Nephron (organoid): ENCODE measurements around the gene COL17A1.

Source experiments
- H3K27ac Mint-ChIP-seq, 3 experiments: 2 replicates each; pipeline ENCODE4 v1.8.0; 2020; ENCODE audit warnings: mixed read lengths in 3 of 3, mild to moderate bottlenecking in 2 of 3, moderate library complexity in 1 of 3
- H3K27me3 Mint-ChIP-seq: 2 replicates; pipeline ENCODE4 v1.8.0; 2021; ENCODE audit warnings: low read depth, mild to moderate bottlenecking, moderate library complexity, mixed read lengths
- H3K36me3 Mint-ChIP-seq: 2 replicates; pipeline ENCODE4 v1.8.0; 2020; ENCODE audit warnings: low read depth, mixed read lengths
- H3K4me1 Mint-ChIP-seq: 2 replicates; pipeline ENCODE4 v1.8.0; 2020; ENCODE audit warnings: mixed read lengths
- H3K4me3 Mint-ChIP-seq, 3 experiments: 2 replicates each; pipeline ENCODE4 v1.8.0; 2020; ENCODE audit warnings: mild to moderate bottlenecking in 3 of 3, mixed read lengths in 3 of 3, moderate library complexity in 2 of 3
- H3K9me3 Mint-ChIP-seq: 2 replicates; pipeline ENCODE4 v1.8.0; 2020; ENCODE audit warnings: mixed read lengths
- TF ChIP-seq, protein P1 (sequence below), 3 experiments: fragments of 200-600 bp; sonication (generic); IDR thresholded peaks; one replicate each; pipeline ENCODE4 v1.5.0; 2021; ENCODE audit warnings: antibody characterized with exemption in 3 of 3; ENCODE audit not compliant: unreplicated experiment in 3 of 3

The COL17A1 gene

DNA sequence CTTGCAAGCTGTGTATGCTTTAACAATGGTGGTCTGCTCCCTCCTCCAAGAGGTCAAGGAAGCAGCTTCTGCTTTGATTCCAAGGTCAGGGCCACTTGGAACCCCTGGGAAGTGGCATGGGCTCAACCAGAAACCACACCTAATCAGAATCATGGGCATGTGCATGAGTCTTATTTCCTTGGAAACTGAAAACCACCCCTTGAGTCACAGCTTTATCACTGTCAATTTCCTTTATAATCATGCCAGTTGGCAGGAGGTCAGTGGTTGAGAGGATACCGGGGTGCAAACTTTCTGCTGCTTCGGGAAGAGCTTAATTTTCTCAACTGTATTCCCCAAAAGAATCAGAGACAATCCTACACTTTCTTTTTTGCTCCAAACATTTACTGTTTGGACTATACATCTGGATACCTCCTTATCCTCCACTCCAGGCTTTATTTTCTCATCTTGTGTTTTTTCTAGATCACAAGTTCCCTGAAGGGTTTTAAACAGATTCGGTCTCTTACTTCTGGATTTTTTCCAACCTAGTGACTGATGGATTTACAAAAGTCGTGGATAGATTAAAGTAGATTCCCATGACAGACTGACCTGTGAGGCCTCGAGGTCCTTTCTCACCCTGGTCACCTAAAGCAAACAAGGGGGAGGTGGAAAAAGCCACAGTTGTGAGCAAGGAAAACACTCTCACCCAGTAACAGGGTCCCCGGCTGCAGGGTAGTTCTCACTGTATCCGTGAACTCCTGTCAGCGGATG, 36.0 kb downstream of the COL17A1 start:
- Mint-ChIP-seq H3K27me3 (peaks cover 18% of the 10 kb centered on the region), H3K9me3 (no peaks in the 10 kb centered on the region), H3K27ac (no peak overlapping the region), H3K4me1 (peaks cover 5% of the 10 kb centered on the region), H3K4me3 (no peak overlapping the region), H3K36me3 (no peaks in the 10 kb centered on the region)
- TF ChIP-seq, protein P1, sequence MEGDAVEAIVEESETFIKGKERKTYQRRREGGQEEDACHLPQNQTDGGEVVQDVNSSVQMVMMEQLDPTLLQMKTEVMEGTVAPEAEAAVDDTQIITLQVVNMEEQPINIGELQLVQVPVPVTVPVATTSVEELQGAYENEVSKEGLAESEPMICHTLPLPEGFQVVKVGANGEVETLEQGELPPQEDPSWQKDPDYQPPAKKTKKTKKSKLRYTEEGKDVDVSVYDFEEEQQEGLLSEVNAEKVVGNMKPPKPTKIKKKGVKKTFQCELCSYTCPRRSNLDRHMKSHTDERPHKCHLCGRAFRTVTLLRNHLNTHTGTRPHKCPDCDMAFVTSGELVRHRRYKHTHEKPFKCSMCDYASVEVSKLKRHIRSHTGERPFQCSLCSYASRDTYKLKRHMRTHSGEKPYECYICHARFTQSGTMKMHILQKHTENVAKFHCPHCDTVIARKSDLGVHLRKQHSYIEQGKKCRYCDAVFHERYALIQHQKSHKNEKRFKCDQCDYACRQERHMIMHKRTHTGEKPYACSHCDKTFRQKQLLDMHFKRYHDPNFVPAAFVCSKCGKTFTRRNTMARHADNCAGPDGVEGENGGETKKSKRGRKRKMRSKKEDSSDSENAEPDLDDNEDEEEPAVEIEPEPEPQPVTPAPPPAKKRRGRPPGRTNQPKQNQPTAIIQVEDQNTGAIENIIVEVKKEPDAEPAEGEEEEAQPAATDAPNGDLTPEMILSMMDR (IDR thresholded peaks at IDR 0.05; ENCODE audit: unreplicated experiment in 3 of 3): no peak

DNA sequence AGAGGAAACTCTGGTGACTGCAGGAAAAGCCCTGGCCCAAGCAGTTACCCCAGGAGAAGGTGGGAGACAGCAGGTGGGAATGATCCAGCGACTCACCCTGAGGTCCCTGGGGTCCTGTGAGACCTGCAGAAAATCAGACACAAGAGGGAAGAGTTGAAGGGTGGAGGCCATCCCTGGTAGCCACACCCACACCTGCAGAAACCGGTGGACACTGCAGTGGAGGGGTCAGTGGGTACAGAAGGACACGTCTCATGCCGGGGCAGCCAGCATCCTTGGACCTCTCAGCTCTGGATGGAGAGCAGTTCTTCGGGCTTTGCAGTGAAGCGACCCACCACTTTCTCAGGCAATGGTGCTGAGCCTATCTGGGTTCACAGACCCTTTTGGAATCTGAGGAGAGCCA, 39.0 kb downstream of the COL17A1 start:
- no peaks in the 10 kb centered on the region for H3K36me3 Mint-ChIP-seq
- H3K9me3 Mint-ChIP-seq: no peaks in the 10 kb centered on the region
- H3K4me1 Mint-ChIP-seq: peaks cover 5% of the 10 kb centered on the region
- no peak overlapping the region for H3K4me3 Mint-ChIP-seq
- TF ChIP-seq, protein P1 (IDR thresholded peaks at IDR 0.05; ENCODE audit: unreplicated experiment in 3 of 3): no peak
- peaks cover 20% of the 10 kb centered on the region for H3K27me3 Mint-ChIP-seq
- H3K27ac Mint-ChIP-seq: no peak overlapping the region

DNA sequence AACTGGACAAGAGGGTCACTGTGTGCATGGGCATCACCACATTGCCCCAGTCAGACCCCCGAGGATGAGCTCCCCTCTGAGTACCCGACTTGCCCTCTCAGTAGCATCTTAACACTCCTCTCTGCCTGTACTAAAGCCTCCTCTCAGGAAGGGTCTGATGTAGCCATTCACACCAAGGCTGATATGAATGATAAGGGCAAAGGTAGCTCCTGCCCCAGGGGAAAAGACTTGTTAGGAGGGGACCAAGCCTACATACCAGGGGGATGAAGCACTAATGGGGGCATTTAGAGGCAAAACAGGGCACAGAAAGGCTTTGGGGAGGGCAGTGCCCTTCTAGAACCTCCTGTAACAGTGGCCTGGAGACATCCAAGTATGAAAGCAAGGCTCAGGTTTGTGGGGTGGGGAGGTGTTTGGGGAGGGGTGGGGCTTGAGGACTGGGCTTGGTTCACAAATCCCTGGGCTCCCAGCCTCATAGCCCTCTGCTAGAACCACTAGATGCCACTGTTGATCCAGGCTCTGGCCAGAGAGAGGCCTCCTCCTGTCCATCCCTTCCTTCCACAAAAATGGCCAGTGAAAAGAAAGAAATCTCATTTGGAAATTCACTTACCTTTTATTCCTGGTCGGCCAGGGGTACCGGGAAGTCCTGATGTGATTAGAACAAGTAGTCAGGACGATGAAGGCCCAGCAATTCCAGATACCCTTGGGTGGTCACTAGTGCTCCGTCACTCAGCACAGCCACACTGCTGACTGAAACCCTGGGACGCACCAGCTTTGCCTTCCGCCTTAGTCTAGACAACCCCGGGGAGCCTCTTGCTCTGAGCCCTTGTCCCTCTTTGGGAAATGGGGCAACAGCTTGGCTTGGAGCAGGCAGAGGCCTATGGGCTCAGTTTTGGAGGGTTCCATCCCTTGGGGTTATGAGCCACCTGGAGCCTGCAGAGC, 40.3 kb downstream of the COL17A1 start:
- Mint-ChIP-seq H3K27me3 (peaks cover 24% of the 10 kb centered on the region), H3K36me3 (no peaks in the 10 kb centered on the region), H3K4me3 (no peak overlapping the region), H3K27ac (no peak overlapping the region), H3K9me3 (no peaks in the 10 kb centered on the region), H3K4me1 (peaks cover 5% of the 10 kb centered on the region)
- TF ChIP-seq, protein P1 (IDR thresholded peaks at IDR 0.05; ENCODE audit: unreplicated experiment in 3 of 3): peak; percentile 61 to 68 (median 65)

DNA sequence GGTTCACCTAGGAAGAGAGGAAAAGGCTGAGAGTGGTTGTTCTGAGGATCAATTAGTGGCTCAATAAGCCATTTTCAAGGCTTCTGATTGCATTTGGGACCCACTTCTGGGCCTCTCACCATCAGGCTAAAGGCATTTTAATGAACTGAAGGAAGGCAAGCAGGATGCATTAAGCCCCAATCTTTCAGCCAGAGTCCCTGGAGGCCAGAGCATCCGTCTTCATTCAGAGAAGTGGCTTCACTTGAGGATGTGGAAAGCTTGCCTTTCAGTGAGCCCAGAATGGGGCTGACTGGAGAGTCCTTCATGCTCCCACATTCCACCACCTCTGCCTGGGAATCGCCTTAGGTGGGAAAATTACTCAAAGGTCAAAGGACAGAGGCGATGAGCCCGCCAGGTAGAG, 41.8 kb downstream of the COL17A1 start:
- Mint-ChIP-seq H3K27me3 (peaks cover 35% of the 10 kb centered on the region), H3K27ac (no peak overlapping the region), H3K4me3 (no peak overlapping the region), H3K36me3 (no peaks in the 10 kb centered on the region), H3K9me3 (no peaks in the 10 kb centered on the region), H3K4me1 (no peaks in the 10 kb centered on the region)
- TF ChIP-seq, protein P1 (IDR thresholded peaks at IDR 0.05; ENCODE audit: unreplicated experiment in 3 of 3): no peak

DNA sequence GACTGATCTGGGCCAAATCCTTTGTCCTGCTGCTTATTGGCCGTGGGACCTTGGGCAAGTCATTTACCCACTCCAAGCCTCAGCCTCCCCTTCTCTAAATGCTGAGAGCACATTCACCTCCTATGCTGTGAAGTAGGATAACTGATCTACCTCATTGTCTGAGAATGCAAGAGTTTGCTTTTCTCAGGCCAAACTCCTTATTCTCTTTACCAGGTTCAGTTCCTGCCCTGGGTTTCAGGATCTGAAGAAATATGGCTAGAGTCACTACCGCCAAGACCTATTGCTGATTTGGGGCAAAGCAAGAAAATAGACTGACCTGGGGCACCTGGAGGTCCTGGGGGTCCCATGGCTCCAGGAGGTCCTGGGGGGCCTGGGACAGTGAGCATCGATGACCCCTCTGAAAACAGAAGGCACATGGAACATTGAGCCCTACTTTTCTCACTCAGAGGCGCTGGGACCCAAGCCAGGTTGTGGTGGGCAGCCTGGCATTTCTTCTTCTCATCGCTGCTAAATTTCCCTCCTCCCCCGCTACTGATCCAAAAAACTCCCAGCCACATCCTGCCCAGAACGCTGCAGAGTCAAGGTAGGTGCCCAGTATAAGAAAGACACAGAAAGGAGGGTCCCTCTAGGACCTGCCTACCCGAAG, 42.4 kb downstream of the COL17A1 start:
- Mint-ChIP-seq H3K4me3 (no peak overlapping the region), H3K27ac (no peak overlapping the region), H3K9me3 (no peaks in the 10 kb centered on the region), H3K4me1 (no peaks in the 10 kb centered on the region), H3K36me3 (no peaks in the 10 kb centered on the region), H3K27me3 (peaks cover 33% of the 10 kb centered on the region)
- TF ChIP-seq, protein P1 (IDR thresholded peaks at IDR 0.05; ENCODE audit: unreplicated experiment in 3 of 3): no peak
